Body of pancreas (tissue), 4 donors: ENCODE results near the gene IL36G. TPM values are rescaled to one million over a fixed set of nuclear protein-coding genes. Genes with fewer than 3 reads are reported as not detected.

ENCODE experiments used
- ATAC-seq: fragments of 150-250 bp; one replicate; pipeline ENCODE4 v1.9.1; 2016
- DNase-seq, 4 donors: peaks; one replicate each; pipeline ENCODE4 v3.0.0-alpha.2; 2019
- H3K27ac ChIP-seq, 4 donors: fragments of 200-600 bp; sonication (generic); 1 replicate in 3 of 4; 2 replicates in 1 of 4; pipeline versions ENCODE4 v1.5.1 to v1.6.1; 2016 to 2019; ENCODE audit warnings: mild to moderate bottlenecking in 1 of 4, mixed read lengths in 1 of 4, moderate library complexity in 1 of 4
- H3K27me3 ChIP-seq, 2 donors: fragments of 200-600 bp; sonication (generic); one replicate each; pipeline ENCODE4 v1.6.0; 2016; ENCODE audit warnings: mild to moderate bottlenecking in 1 of 2
- H3K36me3 ChIP-seq, 2 donors: fragments of 200-600 bp; sonication (generic); replicated peaks in 1 of 2; 2 replicates each; pipeline ENCODE4 v1.5.1; 2016; ENCODE audit warnings: low read depth in 2 of 2; ENCODE audit not compliant: insufficient read depth in 1 of 2
- H3K4me1 ChIP-seq: fragments of 200-600 bp; sonication (generic); one replicate; pipeline ENCODE4 v1.6.0; 2016
- H3K4me3 ChIP-seq, 2 donors: fragments of 200-600 bp; sonication (generic); 1 replicate in 1 of 2; 2 replicates in 1 of 2; pipeline ENCODE4 v1.5.1; 2016 to 2019
- H3K9me3 ChIP-seq, 3 donors: fragments of 200-600 bp; sonication (generic); 1 replicate in 2 of 3; 2 replicates in 1 of 3; pipeline ENCODE4 v1.5.1; 2016
- CTCF ChIP-seq, 7 experiments: fragments of 450-650 bp in 4 of 7; fragments of 200-600 bp in 3 of 7; sonication (generic) in 3 of 7; IDR thresholded peaks; one replicate each; pipeline ENCODE4 v1.5.1; 2016 to 2019; ENCODE audit warnings: antibody characterized with exemption in 7 of 7
- POLR2A ChIP-seq, 3 donors: fragments of 450-650 bp; IDR thresholded peaks; one replicate each; pipeline ENCODE4 v1.6.1; 2016; ENCODE audit warnings: antibody characterized with exemption in 3 of 3, mild to moderate bottlenecking in 2 of 3
- WGBS, 2 donors: methylation state at CpG; one replicate each; pipeline ENCODE4 v1.1.5; 2017; 5-methylcytosine and 5-hydroxymethylcytosine counted together
- intact Hi-C: fragments of 100-400 bp; cut with DNase I; formaldehyde crosslinking; loops from one replicate; pipeline ENCODE4 v1.15.1; 2023
- total RNA-seq, 2 donors: library from RNA; depleted of rRNA; stranded (reverse); fragments of >200 nt; gene quantifications; one replicate each; pipeline ENCODE4 v1.1.0, GENCODE V29; 2016

The IL36G gene
- total RNA-seq, 2 donors from 2014 or later = not detected

- Histone ChIP-seq H3K27ac (no peak overlapping the region), H3K9me3 (no peaks in the 10 kb centered on the region), H3K4me1 (no peaks in the 10 kb centered on the region), H3K27me3 (no peaks in the 10 kb centered on the region), H3K4me3 (no peak overlapping the region), H3K36me3 (no peaks in the 10 kb centered on the region)
- intact Hi-C loops = no loop called here
- 93 to 94% methylated on average over 1 of the region's 1 CpG for WGBS, 2 donors
- ATAC-seq (no peak), DNase-seq (no peak)
- TF ChIP-seq CTCF (IDR thresholded peaks at IDR 0.05) = no peak
- TF ChIP-seq POLR2A (IDR thresholded peaks at IDR 0.05) = no peak
Measured at GRCh38 chr2:113011108-113011507, 33.3 kb downstream of the IL36G start.

GRCh38 chr2:113012436-113013335 is 34.9 kb downstream of the IL36G start:
- intact Hi-C loops = no loop called here
- Histone ChIP-seq H3K36me3 (no peaks in the 10 kb centered on the region), H3K9me3 (no peaks in the 10 kb centered on the region), H3K27ac (no peak overlapping the region), H3K4me1 (no peaks in the 10 kb centered on the region), H3K4me3 (no peak overlapping the region), H3K27me3 (no peaks in the 10 kb centered on the region)
- DNase-seq (no peak), ATAC-seq (no peak)
- 66% methylated on average over 8 of the region's 8 CpGs for WGBS, 2 donors
- TF ChIP-seq POLR2A (IDR thresholded peaks at IDR 0.05) = no peak
- no peak for TF ChIP-seq CTCF (IDR thresholded peaks at IDR 0.05)

GRCh38 chr2:113013336-113013661 is 35.5 kb downstream of the IL36G start:
- H3K4me3 ChIP-seq = no peak overlapping the region
- H3K27me3 ChIP-seq = no peaks in the 10 kb centered on the region
- H3K9me3 ChIP-seq = no peaks in the 10 kb centered on the region
- no peak overlapping the region for H3K27ac ChIP-seq
- WGBS, 2 donors = 60 to 66% methylated on average over 3 of the region's 3 CpGs
- H3K36me3 ChIP-seq = no peaks in the 10 kb centered on the region
- TF ChIP-seq POLR2A (IDR thresholded peaks at IDR 0.05) = no peak
- no peak for TF ChIP-seq CTCF (IDR thresholded peaks at IDR 0.05)
- no peak for DNase-seq
- H3K4me1 ChIP-seq = no peaks in the 10 kb centered on the region
- intact Hi-C loops = no loop called here
- ATAC-seq = no peak

- Histone ChIP-seq H3K4me3 (no peak overlapping the region), H3K27me3 (no peaks in the 10 kb centered on the region), H3K9me3 (no peaks in the 10 kb centered on the region), H3K4me1 (no peaks in the 10 kb centered on the region), H3K27ac (no peak overlapping the region), H3K36me3 (no peaks in the 10 kb centered on the region)
- no peak for TF ChIP-seq POLR2A (IDR thresholded peaks at IDR 0.05)
- no peak for TF ChIP-seq CTCF (IDR thresholded peaks at IDR 0.05)
- intact Hi-C loops = no loop called here
- ATAC-seq = no peak
- DNase-seq = no peak
- WGBS, 2 donors = 95 to 97% methylated on average over 2 of the region's 2 CpGs
Measured at GRCh38 chr2:113014067-113014466, 36.3 kb downstream of the IL36G start.

- ATAC-seq (no peak), DNase-seq (no peak)
- no peaks in the 10 kb centered on the region for H3K27me3 ChIP-seq
- H3K4me3 ChIP-seq = no peak overlapping the region
- no peak for TF ChIP-seq POLR2A (IDR thresholded peaks at IDR 0.05)
- no peak for TF ChIP-seq CTCF (IDR thresholded peaks at IDR 0.05)
- intact Hi-C loops = no loop called here
- no peak overlapping the region for H3K27ac ChIP-seq
- WGBS, 2 donors = 45 to 69% methylated on average over 1 of the region's 1 CpG
- H3K4me1 ChIP-seq = no peaks in the 10 kb centered on the region
- H3K36me3 ChIP-seq = no peaks in the 10 kb centered on the region
- H3K9me3 ChIP-seq = no peaks in the 10 kb centered on the region
Measured at GRCh38 chr2:113015042-113015441, 37.2 kb downstream of the IL36G start.
